ENCODE results near the gene FBLN1. TPM values are rescaled to one million over a fixed set of nuclear protein-coding genes. Genes with fewer than 3 reads are reported as not detected.
"Not testable (repeated sequence)": the region's sequence is repeated elsewhere in the genome, so short reads cannot be mapped to it uniquely, and the experiment has no call there.

The FBLN1 gene
- total RNA-seq, 4 donors from 2014 or later: 48.6 to 92.1 (median 68.9) TPM

- Histone ChIP-seq H3K27me3 (no peaks in the 10 kb centered on the region), H3K9me3 (no peaks in the 10 kb centered on the region), H3K36me3 (no peaks in the 10 kb centered on the region), H3K27ac (no peak overlapping the region), H3K4me1 (peaks cover 0 to 4% (median 1%) of the 10 kb centered on the region in 4 donors), H3K4me3 (no peak overlapping the region)
- DNase-seq: no peak
- TF ChIP-seq POLR2A (IDR thresholded peaks at IDR 0.05): no peak
- no peak for TF ChIP-seq CTCF (IDR thresholded peaks at IDR 0.05)
- no peak for TF ChIP-seq POLR2AphosphoS5 (IDR thresholded peaks at IDR 0.05)
- TF ChIP-seq EP300 (IDR thresholded peaks at IDR 0.05; ENCODE audit: low read depth): no peak
- intact Hi-C loops (cut with DNase I; ENCODE audit: low total_unique reads) (no loop called here), in situ Hi-C loops (cut with MboI; ENCODE audit: low pct_ligation_motif_present in 1 of 4, low pct_unique_long_range_greater_than_20kb in 1 of 4, low sequenced_read_pairs in 3 of 4) (no loop called here)
- 80 to 84% methylated on average over 1 to 10 of the region's 10 CpGs for WGBS, 2 donors (ENCODE audit: low coverage in 1 of 2)
These were observed 99.5 kb downstream of the FBLN1 start for GRCh38 chr22:45602004-45602733.

GRCh38 chr22:45602824-45603595 lies 100.3 kb downstream of the FBLN1 start:
- no peaks in the 10 kb centered on the region for H3K27me3 ChIP-seq
- no peak for DNase-seq
- TF ChIP-seq EP300 (IDR thresholded peaks at IDR 0.05; ENCODE audit: low read depth): no peak
- TF ChIP-seq CTCF (IDR thresholded peaks at IDR 0.05): no peak
- TF ChIP-seq POLR2A (IDR thresholded peaks at IDR 0.05): no peak
- no peak for TF ChIP-seq POLR2AphosphoS5 (IDR thresholded peaks at IDR 0.05)
- 86 to 87% methylated on average over 9 to 21 of the region's 21 CpGs for WGBS, 2 donors (ENCODE audit: low coverage in 1 of 2)
- in situ Hi-C loops (cut with MboI; ENCODE audit: low pct_ligation_motif_present in 1 of 4, low pct_unique_long_range_greater_than_20kb in 1 of 4, low sequenced_read_pairs in 3 of 4): no loop called here
- H3K36me3 ChIP-seq: no peaks in the 10 kb centered on the region
- H3K9me3 ChIP-seq: no peaks in the 10 kb centered on the region
- H3K4me1 ChIP-seq: no peaks in the 10 kb centered on the region
- intact Hi-C loops (cut with DNase I; ENCODE audit: low total_unique reads): no loop called here
- no peak overlapping the region for H3K4me3 ChIP-seq
- no peak overlapping the region for H3K27ac ChIP-seq

- intact Hi-C loops (cut with DNase I; ENCODE audit: low total_unique reads): no loop called here
- no peaks in the 10 kb centered on the region for H3K36me3 ChIP-seq
- no peak overlapping the region for H3K4me3 ChIP-seq
- in situ Hi-C loops (cut with MboI; ENCODE audit: low pct_ligation_motif_present in 1 of 4, low pct_unique_long_range_greater_than_20kb in 1 of 4, low sequenced_read_pairs in 3 of 4): no loop called here
- H3K27me3 ChIP-seq: no peaks in the 10 kb centered on the region
- DNase-seq: no peak
- no peaks in the 10 kb centered on the region for H3K4me1 ChIP-seq
- no peaks in the 10 kb centered on the region for H3K9me3 ChIP-seq
- TF ChIP-seq EP300 (IDR thresholded peaks at IDR 0.05; ENCODE audit: low read depth) (no peak), POLR2A (IDR thresholded peaks at IDR 0.05) (no peak), CTCF (IDR thresholded peaks at IDR 0.05) (no peak), POLR2AphosphoS5 (IDR thresholded peaks at IDR 0.05) (no peak)
- no peak overlapping the region for H3K27ac ChIP-seq
- WGBS, 2 donors (ENCODE audit: low coverage in 1 of 2): 50 to 53% methylated on average over 1 to 3 of the region's 3 CpGs
These were observed 100.9 kb downstream of the FBLN1 start for GRCh38 chr22:45603619-45604018.

GRCh38 chr22:45608045-45608444 lies 105.4 kb downstream of the FBLN1 start:
- H3K27ac ChIP-seq; H3K9me3 ChIP-seq; H3K4me3 ChIP-seq; DNase-seq; H3K27me3 ChIP-seq; in situ Hi-C loops (cut with MboI; ENCODE audit: low pct_ligation_motif_present in 1 of 4, low pct_unique_long_range_greater_than_20kb in 1 of 4, low sequenced_read_pairs in 3 of 4); H3K36me3 ChIP-seq; intact Hi-C loops (cut with DNase I; ENCODE audit: low total_unique reads); H3K4me1 ChIP-seq: not testable (repeated sequence)
- 76% methylated on average over 11 of the region's 11 CpGs; no CpG with 5 or more reads in 1 of the 2 donors for WGBS, 2 donors (ENCODE audit: low coverage in 1 of 2)

Measured in transverse colon (tissue), 4 donors.